Endothelial cell of umbilical vein (primary cell): ENCODE results near the gene ARID5A. TPM values are rescaled to one million over a fixed set of nuclear protein-coding genes. Genes with fewer than 3 reads are reported as not detected.

Source experiments
- BruUV-seq: library from RNA; stranded (reverse); fragments of 400-500 nt; replicated peaks from 2 replicates; lab custom pipeline; 2021; lab: Mats Ljungman, UMichigan
- CTCF ChIA-PET: fragments of 300-600, 350-600 bp; sonication (Branson Sonifier 250); formaldehyde crosslinking; loops from one replicate; lab custom pipeline; 2021; ENCODE audit warnings: antibody characterized with exemption, inconsistent platforms; lab: Charles Lee
- POLR2A ChIA-PET: fragments of 300-600, 350-600 bp; sonication (Branson Sonifier 250); formaldehyde crosslinking; loops from one replicate; lab custom pipeline; 2021; ENCODE audit warnings: antibody characterized with exemption, inconsistent platforms; lab: Charles Lee
- DNase-seq: peaks from one replicate; pipeline ENCODE4 v3.0.0-alpha.2; 2011; ENCODE audit warnings: low read depth, low spot score
- FAIRE-seq: peaks from 2 replicates; lab custom pipeline; 2011; peaks lifted over from hg19 to GRCh38; lab: Jason Lieb, UNC
- H2AFZ ChIP-seq: 2 replicates; pipeline ENCODE4 v1.6.0; 2012; ENCODE audit warnings: low read depth, low read length, control low read depth, inconsistent platforms
- H3K27ac ChIP-seq: 2 replicates; pipeline ENCODE4 v1.5.1; 2011; ENCODE audit warnings: low read depth, mild to moderate bottlenecking, control low read depth, low read length, moderate library complexity; ENCODE audit not compliant: insufficient read depth
- H3K27me3 ChIP-seq, 2 experiments: 2 replicates each; pipeline versions ENCODE4 v1.6.0 to v1.6.1; 2011; ENCODE audit warnings: low read length in 2 of 2, mixed read lengths in 1 of 2; ENCODE audit not compliant: control insufficient read depth in 2 of 2, insufficient read depth in 2 of 2
- H3K36me3 ChIP-seq, 2 experiments: 2 replicates in 1 of 2; 3 replicates in 1 of 2; pipeline ENCODE4 v1.5.1; 2011; ENCODE audit warnings: low read length in 2 of 2, mild to moderate bottlenecking in 1 of 2, moderate library complexity in 1 of 2; ENCODE audit not compliant: control insufficient read depth in 2 of 2, insufficient read depth in 2 of 2; ENCODE audit errors: extremely low read depth in 1 of 2
- H3K4me1 ChIP-seq: 3 replicates; pipeline ENCODE4 v1.5.1; 2011; ENCODE audit warnings: mild to moderate bottlenecking, low read length; ENCODE audit not compliant: control insufficient read depth, insufficient read depth; ENCODE audit errors: extremely low read depth
- H3K4me2 ChIP-seq: 2 replicates; pipeline ENCODE4 v1.6.1; 2011; ENCODE audit warnings: low read length, control low read depth, mixed read lengths; ENCODE audit not compliant: insufficient read depth
- H3K4me3 ChIP-seq, 3 experiments: fragments of 200-600 bp in 1 of 3; sonication (generic), shearing (Covaris generic) in 1 of 3; replicated peaks in 1 of 3; 2 replicates each; pipeline ENCODE4 v1.5.1; 2011 to 2016; ENCODE audit warnings: control low read depth in 3 of 3, low read length in 3 of 3, mild to moderate bottlenecking in 2 of 3, inconsistent platforms in 1 of 3, low read depth in 1 of 3, moderate library complexity in 1 of 3; ENCODE audit not compliant: insufficient read depth in 1 of 3
- H3K79me2 ChIP-seq: 2 replicates; pipeline ENCODE4 v1.6.0; 2012; ENCODE audit warnings: low read length, inconsistent platforms; ENCODE audit not compliant: control insufficient read depth, insufficient read depth
- H3K9ac ChIP-seq: replicated peaks from 2 replicates; pipeline ENCODE3; 2011; ENCODE audit warnings: low read length, control low read depth; ENCODE audit not compliant: insufficient read depth; ENCODE audit errors: extremely low read depth
- H3K9me1 ChIP-seq: replicated peaks from 3 replicates; pipeline ENCODE4 v1.6.0; 2011; ENCODE audit warnings: mild to moderate bottlenecking, low read length; ENCODE audit not compliant: control insufficient read depth, insufficient read depth; ENCODE audit errors: extremely low read depth
- H3K9me3 ChIP-seq: replicated peaks from 2 replicates; pipeline ENCODE4 v1.5.1; 2012; ENCODE audit warnings: low read length, inconsistent platforms; ENCODE audit not compliant: control insufficient read depth, insufficient read depth
- H4K20me1 ChIP-seq: replicated peaks from 2 replicates; pipeline ENCODE3; 2011; ENCODE audit warnings: mild to moderate bottlenecking, low read length; ENCODE audit not compliant: control insufficient read depth, insufficient read depth; ENCODE audit errors: extremely low read depth
- CTCF ChIP-seq, 2 donors: IDR thresholded peaks; 1 replicate in 1 of 2; 2 replicates in 1 of 2; pipeline ENCODE4 v1.5.1; 2011; ENCODE audit warnings: low read length in 2 of 2, mild to moderate bottlenecking in 2 of 2, moderate library complexity in 2 of 2, control low read depth in 1 of 2, inconsistent platforms in 1 of 2, low read depth in 1 of 2; ENCODE audit not compliant: insufficient read depth in 1 of 2; ENCODE audit errors: extremely low read depth in 1 of 2
- EZH2 ChIP-seq: IDR thresholded peaks from 2 replicates; pipeline ENCODE4 v1.6.1; 2012; ENCODE audit warnings: borderline replicate concordance, low read depth, mild to moderate bottlenecking, moderate library complexity, low read length, inconsistent platforms; ENCODE audit not compliant: severe bottlenecking
- FOS ChIP-seq: IDR thresholded peaks from 2 replicates; pipeline ENCODE4 v1.6.1; 2011; ENCODE audit warnings: mild to moderate bottlenecking, low read length, moderate library complexity, borderline replicate concordance; ENCODE audit not compliant: insufficient read depth
- GATA2 ChIP-seq: IDR thresholded peaks from 2 replicates; pipeline ENCODE4 v1.7.0; 2011; ENCODE audit warnings: low read depth, mild to moderate bottlenecking, moderate library complexity, mixed read lengths, low read length; ENCODE audit not compliant: insufficient read length, insufficient read depth
- JUN ChIP-seq: IDR thresholded peaks from 2 replicates; pipeline ENCODE4 v1.6.1; 2011; ENCODE audit warnings: borderline replicate concordance, low read depth; ENCODE audit not compliant: insufficient read length, insufficient read depth
- MYC ChIP-seq: IDR thresholded peaks from one replicate; pipeline ENCODE4 v1.6.1; 2011; ENCODE audit warnings: mild to moderate bottlenecking, low read depth, low read length
- POLR2A ChIP-seq: IDR thresholded peaks from 2 replicates; pipeline ENCODE4 v1.6.1; 2012; ENCODE audit warnings: low read depth, mild to moderate bottlenecking, control low read depth, low read length
- POLR2AphosphoS5 ChIP-seq: IDR thresholded peaks from 2 replicates; pipeline ENCODE4 v1.6.1; 2012; ENCODE audit warnings: low read depth, mild to moderate bottlenecking, control low read depth, low read length, moderate library complexity; ENCODE audit not compliant: insufficient read depth
- dilution Hi-C: fragments of 300-500 bp; cut with MboI; formaldehyde crosslinking; loops from one replicate; pipeline ENCODE4 v1.15.0; 2019; ENCODE audit warnings: low sequenced_read_pairs; ENCODE audit not compliant: extremely low pct_ligation_motif_present
- intact Hi-C: fragments of 100-400 bp; cut with micrococcal nuclease; formaldehyde crosslinking; loops from one replicate; pipeline ENCODE4 v1.10.0; 2022
- polyA plus RNA-seq, 4 experiments: library from polyadenylated mRNA; depleted of rRNA in 3 of 4; stranded (reverse) in 3 of 4; unstranded in 1 of 4; fragments of >200 nt; gene quantifications; 2 replicates each; pipeline versions ENCODE4 v1.2.1 to v1.2.3, GENCODE V29; 2011 to 2012; ENCODE audit warnings: missing spikeins in 1 of 4
- total RNA-seq: library from RNA; stranded (reverse); gene quantifications from 2 replicates; pipeline ENCODE4 v1.2.3, GENCODE V29; 2021
- TF ChIP-seq, protein P1 (sequence below): IDR thresholded peaks from 2 replicates; pipeline ENCODE4 v1.6.1; 2011; ENCODE audit not compliant: insufficient read depth, insufficient read length

ARID5A gene
- total and polyA plus RNA-seq, 2 donors (not counting 3 experiments of a cell fraction or from before 2014, with no cell fraction given): 18.0 to 24.7 TPM

DNA sequence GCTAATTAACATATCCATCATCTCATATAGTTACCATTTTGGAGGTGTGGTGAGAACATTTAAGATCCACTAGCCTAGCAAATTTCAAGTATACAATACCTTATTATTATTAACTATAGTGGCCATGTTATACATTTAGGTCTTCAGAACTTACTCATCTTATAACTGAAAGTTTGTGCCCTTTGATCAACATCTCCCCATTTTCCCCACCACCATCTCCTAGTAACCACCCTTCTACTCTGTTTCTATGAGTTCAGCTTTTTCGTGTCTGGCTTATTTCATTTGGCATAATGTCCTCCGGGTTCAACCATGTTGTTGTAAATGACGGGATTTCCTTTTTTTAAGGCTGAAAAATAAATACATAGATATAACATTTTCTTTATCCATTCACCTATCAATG, 47.3 kb upstream of the ARID5A start:
- TF ChIP-seq, protein P1, sequence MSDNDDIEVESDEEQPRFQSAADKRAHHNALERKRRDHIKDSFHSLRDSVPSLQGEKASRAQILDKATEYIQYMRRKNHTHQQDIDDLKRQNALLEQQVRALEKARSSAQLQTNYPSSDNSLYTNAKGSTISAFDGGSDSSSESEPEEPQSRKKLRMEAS: no peak
- TF ChIP-seq POLR2A (no peak), MYC (no peak), FOS (no peak), POLR2AphosphoS5 (no peak), GATA2 (no peak), CTCF (IDR thresholded peaks at IDR 0.05; ENCODE audit: extremely low read depth in 1 of 2, insufficient read depth in 1 of 2, low read depth in 1 of 2, low read length in 2 of 2) (no peak), EZH2 (no peak), JUN (no peak)
- H3K4me3 ChIP-seq: no peak overlapping the region
- H3K4me2 ChIP-seq: no peak overlapping the region
- H3K27me3 ChIP-seq: peaks cover 4 to 16% of the 10 kb centered on the region in 2 experiments
- peaks cover 6% of the 10 kb centered on the region for H3K4me1 ChIP-seq
- H3K9me1 ChIP-seq: no peaks in the 10 kb centered on the region
- no peaks in the 10 kb centered on the region for H4K20me1 ChIP-seq
- no peaks in the 10 kb centered on the region for H3K36me3 ChIP-seq
- H2AFZ ChIP-seq: no peak overlapping the region
- DNase-seq: no peak
- intact Hi-C loops: no loop called here
- no peaks in the 10 kb centered on the region for H3K79me2 ChIP-seq
- H3K9me3 ChIP-seq: no peaks in the 10 kb centered on the region
- ChIA-PET CTCF (interaction anchor here (0.9 kb wide), 1 partner anchor 65 kb away, joined by 3 read pairs; no protein-coding TSS in a partner anchor), POLR2A (no interaction called here)
- no peak overlapping the region for H3K9ac ChIP-seq
- BruUV-seq: no TSS peak
- no peak for FAIRE-seq
- dilution Hi-C loops: no loop called here
- no peak overlapping the region for H3K27ac ChIP-seq
